Endothelial cell (in vitro differentiated cells): Measurements from ENCODE around the gene ADGRG6. TPM values are rescaled to one million over a fixed set of nuclear protein-coding genes. Genes with fewer than 3 reads are reported as not detected.

Experiments
- DNase-seq: peaks from one replicate; pipeline ENCODE4 v3.0.0; 2021; ENCODE audit warnings: low spot score
- H3K27ac Mint-ChIP-seq: one replicate; pipeline ENCODE4 v1.8.0; 2021; ENCODE audit warnings: mixed read lengths, inconsistent platforms; ENCODE audit not compliant: unreplicated experiment
- H3K27me3 Mint-ChIP-seq: one replicate; pipeline ENCODE4 v1.8.0; 2021; ENCODE audit warnings: mild to moderate bottlenecking, moderate library complexity, mixed read lengths, inconsistent platforms; ENCODE audit not compliant: unreplicated experiment
- H3K36me3 Mint-ChIP-seq: one replicate; pipeline ENCODE4 v1.8.0; 2021; ENCODE audit warnings: mild to moderate bottlenecking, low read depth, mixed read lengths, inconsistent platforms; ENCODE audit not compliant: unreplicated experiment
- H3K4me1 Mint-ChIP-seq: one replicate; pipeline ENCODE4 v1.8.0; 2021; ENCODE audit warnings: mild to moderate bottlenecking, mixed read lengths, inconsistent platforms; ENCODE audit not compliant: unreplicated experiment
- H3K4me3 Mint-ChIP-seq: one replicate; pipeline ENCODE4 v1.8.0; 2021; ENCODE audit warnings: mild to moderate bottlenecking, mixed read lengths, inconsistent platforms; ENCODE audit not compliant: unreplicated experiment
- H3K9me3 Mint-ChIP-seq: one replicate; pipeline ENCODE4 v1.8.0; 2021; ENCODE audit warnings: mixed read lengths, inconsistent platforms; ENCODE audit not compliant: unreplicated experiment
- total RNA-seq: library from RNA; stranded (reverse); fragmentation: NEBNext Ultra II Directional; extraction: Animal tissue kit (Norgen Biotek cat#: 25700); gene quantifications from one replicate; pipeline ENCODE4 v1.2.1, GENCODE V29; 2021; ENCODE audit not compliant: unreplicated experiment
- TF ChIP-seq, protein P1 (sequence below): fragments of 200-600 bp; sonication (generic); IDR thresholded peaks from one replicate; pipeline ENCODE4 v1.5.0; 2021; ENCODE audit warnings: antibody characterized with exemption; ENCODE audit not compliant: unreplicated experiment

ADGRG6 gene
- total RNA-seq, 1 donor from 2014 or later, result 8.8 TPM

DNA sequence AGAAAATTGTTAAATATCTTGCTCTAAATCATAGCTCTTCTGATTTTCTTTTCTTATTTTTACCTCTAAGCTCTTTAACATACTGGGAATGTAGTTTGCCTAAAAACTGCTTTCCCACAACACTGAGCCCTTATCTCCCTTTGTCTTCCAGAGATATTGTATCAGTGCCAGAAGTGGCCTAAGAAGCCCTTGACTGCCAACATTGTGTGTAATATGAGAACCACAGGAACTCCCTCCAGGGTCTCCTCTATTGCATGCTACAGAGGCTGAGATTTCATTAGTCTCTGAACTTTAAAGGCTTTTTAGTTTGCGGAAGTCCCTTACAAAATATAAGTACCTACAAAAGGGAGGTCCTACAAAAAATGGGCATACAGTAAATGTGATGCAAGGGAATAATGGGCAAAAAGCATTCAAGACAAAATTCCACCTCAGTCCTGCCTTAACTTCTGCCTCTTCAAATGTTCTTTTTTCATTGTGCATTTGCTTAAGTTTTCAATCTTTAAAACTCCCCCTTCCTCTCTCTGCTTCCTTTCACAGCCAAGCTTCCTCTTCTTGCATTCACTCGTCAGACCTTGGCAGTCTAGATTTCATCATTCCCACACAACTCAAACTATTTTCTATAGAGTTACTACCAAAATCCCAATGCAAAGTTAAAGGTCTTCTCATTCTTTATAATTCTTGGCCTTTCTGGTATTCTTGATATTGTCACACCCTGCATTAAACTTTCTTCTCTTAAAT, 76.5 kb downstream of the ADGRG6 start:
- H3K27ac Mint-ChIP-seq, result peak overlapping the region; percentile 90
- H3K4me1 Mint-ChIP-seq, result peaks cover 42% of the 10 kb centered on the region
- TF ChIP-seq, protein P1, sequence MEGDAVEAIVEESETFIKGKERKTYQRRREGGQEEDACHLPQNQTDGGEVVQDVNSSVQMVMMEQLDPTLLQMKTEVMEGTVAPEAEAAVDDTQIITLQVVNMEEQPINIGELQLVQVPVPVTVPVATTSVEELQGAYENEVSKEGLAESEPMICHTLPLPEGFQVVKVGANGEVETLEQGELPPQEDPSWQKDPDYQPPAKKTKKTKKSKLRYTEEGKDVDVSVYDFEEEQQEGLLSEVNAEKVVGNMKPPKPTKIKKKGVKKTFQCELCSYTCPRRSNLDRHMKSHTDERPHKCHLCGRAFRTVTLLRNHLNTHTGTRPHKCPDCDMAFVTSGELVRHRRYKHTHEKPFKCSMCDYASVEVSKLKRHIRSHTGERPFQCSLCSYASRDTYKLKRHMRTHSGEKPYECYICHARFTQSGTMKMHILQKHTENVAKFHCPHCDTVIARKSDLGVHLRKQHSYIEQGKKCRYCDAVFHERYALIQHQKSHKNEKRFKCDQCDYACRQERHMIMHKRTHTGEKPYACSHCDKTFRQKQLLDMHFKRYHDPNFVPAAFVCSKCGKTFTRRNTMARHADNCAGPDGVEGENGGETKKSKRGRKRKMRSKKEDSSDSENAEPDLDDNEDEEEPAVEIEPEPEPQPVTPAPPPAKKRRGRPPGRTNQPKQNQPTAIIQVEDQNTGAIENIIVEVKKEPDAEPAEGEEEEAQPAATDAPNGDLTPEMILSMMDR, result no peak
- peak; percentile 15 for DNase-seq
- no peaks in the 10 kb centered on the region for H3K36me3 Mint-ChIP-seq
- H3K9me3 Mint-ChIP-seq, result no peaks in the 10 kb centered on the region
- peak overlapping the region; percentile 4 for H3K4me3 Mint-ChIP-seq
- peaks cover 2% of the 10 kb centered on the region for H3K27me3 Mint-ChIP-seq

DNA sequence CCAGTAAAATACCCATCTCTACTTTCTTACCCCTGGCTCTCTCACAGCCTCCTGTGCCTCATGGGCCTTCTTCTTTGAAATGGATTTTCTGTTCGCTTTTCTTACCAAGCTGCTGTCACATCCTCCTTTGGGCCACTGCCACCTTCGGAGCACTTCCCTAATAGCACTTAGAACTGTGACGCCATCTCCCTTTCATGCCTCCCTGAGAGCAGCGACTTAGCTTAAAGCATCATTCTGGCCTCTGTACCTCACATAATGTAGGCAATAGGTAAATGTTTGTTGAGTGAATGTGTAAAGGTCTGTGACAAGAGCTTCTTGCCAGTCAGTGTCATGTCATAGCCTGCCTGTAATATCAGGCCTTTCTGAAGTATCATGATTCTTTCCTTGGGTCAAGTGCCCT, 78.8 kb downstream of the ADGRG6 start:
- H3K27ac Mint-ChIP-seq, result peak overlapping the region; percentile 20
- no peak for DNase-seq
- no peak overlapping the region for H3K4me3 Mint-ChIP-seq
- H3K9me3 Mint-ChIP-seq, result no peaks in the 10 kb centered on the region
- H3K36me3 Mint-ChIP-seq, result no peaks in the 10 kb centered on the region
- TF ChIP-seq, protein P1, result no peak
- H3K4me1 Mint-ChIP-seq, result peaks cover 36% of the 10 kb centered on the region
- H3K27me3 Mint-ChIP-seq, result peaks cover 2% of the 10 kb centered on the region

DNA sequence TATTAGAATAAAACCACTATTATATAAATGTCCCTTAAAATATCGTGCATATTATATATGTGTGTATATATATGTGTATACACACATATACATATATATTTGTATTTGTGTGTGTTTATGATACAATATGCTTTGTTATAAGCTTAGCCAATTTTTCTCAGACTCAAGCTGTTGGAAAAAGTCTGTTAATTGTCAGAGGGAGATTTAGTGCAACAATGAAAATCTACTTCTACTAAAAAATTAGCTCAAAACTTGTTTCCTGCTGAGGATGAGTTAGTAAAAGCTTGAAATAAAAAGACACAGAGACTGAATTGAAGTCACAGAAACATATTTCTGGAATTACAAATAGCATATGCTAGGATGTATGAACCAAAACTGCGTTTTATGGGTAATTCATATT, 79.4 kb downstream of the ADGRG6 start:
- H3K27ac Mint-ChIP-seq, result no peak overlapping the region
- no peak for DNase-seq
- no peaks in the 10 kb centered on the region for H3K9me3 Mint-ChIP-seq
- peaks cover 36% of the 10 kb centered on the region for H3K4me1 Mint-ChIP-seq
- no peaks in the 10 kb centered on the region for H3K36me3 Mint-ChIP-seq
- TF ChIP-seq, protein P1, result no peak
- H3K4me3 Mint-ChIP-seq, result no peak overlapping the region
- H3K27me3 Mint-ChIP-seq, result peaks cover 2% of the 10 kb centered on the region

DNA sequence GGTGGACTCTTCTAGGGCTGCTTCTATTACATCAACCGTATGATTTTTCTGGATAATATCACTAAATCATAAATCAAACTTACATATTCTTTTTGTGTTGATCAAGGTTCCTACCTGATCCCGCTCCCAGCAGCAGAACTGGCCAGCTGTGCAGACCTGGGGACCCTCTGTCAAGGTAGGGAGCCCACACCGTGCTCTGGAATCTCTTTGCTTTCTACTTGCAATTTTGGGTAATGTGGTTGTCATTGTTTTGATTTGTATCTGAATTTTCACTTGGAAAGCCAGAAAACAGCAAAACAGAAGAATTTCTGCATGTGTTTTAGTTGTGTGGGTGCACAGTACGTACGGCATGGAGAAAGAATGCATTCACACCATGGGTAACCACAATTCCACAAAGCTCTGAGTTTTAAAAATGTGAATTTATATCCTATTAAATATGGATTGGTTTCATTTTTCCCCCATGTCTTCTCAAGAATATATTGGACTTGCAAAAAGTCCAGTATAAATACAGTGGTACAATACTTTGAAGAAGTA, 80.1 kb downstream of the ADGRG6 start:
- Mint-ChIP-seq H3K27me3 (peaks cover 2% of the 10 kb centered on the region), H3K4me3 (no peak overlapping the region), H3K9me3 (no peaks in the 10 kb centered on the region), H3K27ac (no peak overlapping the region), H3K4me1 (peaks cover 33% of the 10 kb centered on the region), H3K36me3 (no peaks in the 10 kb centered on the region)
- TF ChIP-seq, protein P1, result no peak
- no peak for DNase-seq
